Lower leg skin (tissue), 4 donors: ENCODE measurements around the gene SORL1. TPM values are rescaled to one million over a fixed set of nuclear protein-coding genes. Genes with fewer than 3 reads are reported as not detected.

Experiments used
- DNase-seq, 2 donors: peaks; one replicate each; pipeline ENCODE4 v3.0.0-alpha.2; 2019; ENCODE audit warnings: low spot score in 2 of 2
- H3K4me3 ChIP-seq: fragments of 200-600 bp; sonication (generic); 2 replicates; pipeline ENCODE4 v1.5.1; 2017; ENCODE audit warnings: mild to moderate bottlenecking, low read depth; ENCODE audit not compliant: poor library complexity, severe bottlenecking
- POLR2A ChIP-seq, 2 donors: fragments of 450-650 bp; IDR thresholded peaks; one replicate each; pipeline ENCODE4 v1.6.1; 2016 to 2017; ENCODE audit warnings: antibody characterized with exemption in 2 of 2, mild to moderate bottlenecking in 1 of 2, moderate library complexity in 1 of 2
- WGBS, 2 donors: methylation state at CpG; one replicate each; pipeline ENCODE4 v1.1.5; 2018; 5-methylcytosine and 5-hydroxymethylcytosine counted together
- intact Hi-C: fragments of 100-400 bp; cut with DNase I; formaldehyde crosslinking; loops from one replicate; pipeline ENCODE4 v1.15.0; 2023; ENCODE audit warnings: low total_unique reads
- total RNA-seq, 4 donors: library from RNA; depleted of rRNA; stranded (reverse); fragments of >200 nt; gene quantifications; one replicate each; pipeline ENCODE4 v1.1.0, GENCODE V29; 2016
- TF ChIP-seq, protein P1 (sequence below), 3 donors: fragments of 450-650 bp; IDR thresholded peaks; one replicate each; pipeline ENCODE4 v1.5.1; 2016; ENCODE audit warnings: antibody characterized with exemption in 3 of 3, mild to moderate bottlenecking in 3 of 3, moderate library complexity in 2 of 3

SORL1 gene
- total RNA-seq, 4 donors from 2014 or later = 12.5 to 21.8 (median 14.7) TPM

DNA sequence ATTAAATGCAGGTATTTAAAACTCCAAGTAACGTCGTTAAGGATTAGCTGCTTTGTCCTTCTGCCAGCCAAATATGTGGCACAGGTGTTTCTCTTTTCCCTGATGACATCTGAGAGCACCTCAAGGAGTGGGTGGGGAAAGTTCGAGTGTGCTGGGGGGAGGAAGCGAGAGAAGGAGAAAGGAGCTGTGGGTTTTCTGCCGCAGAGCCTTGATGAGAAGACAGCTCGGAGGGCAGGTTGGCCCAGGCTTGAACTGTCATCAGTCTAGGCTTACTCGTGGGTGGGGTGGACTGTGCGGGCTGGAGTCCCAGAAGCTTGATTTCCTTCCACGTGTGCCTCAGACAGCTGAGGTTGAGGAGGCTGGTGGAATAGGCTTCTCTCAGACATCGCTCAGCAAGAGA lies 15.9 kb downstream of the SORL1 start:
- H3K4me3 ChIP-seq = no peak overlapping the region
- 19 to 27% methylated on average over 10 of the region's 10 CpGs for WGBS, 2 donors
- no peak for DNase-seq
- TF ChIP-seq, protein P1, sequence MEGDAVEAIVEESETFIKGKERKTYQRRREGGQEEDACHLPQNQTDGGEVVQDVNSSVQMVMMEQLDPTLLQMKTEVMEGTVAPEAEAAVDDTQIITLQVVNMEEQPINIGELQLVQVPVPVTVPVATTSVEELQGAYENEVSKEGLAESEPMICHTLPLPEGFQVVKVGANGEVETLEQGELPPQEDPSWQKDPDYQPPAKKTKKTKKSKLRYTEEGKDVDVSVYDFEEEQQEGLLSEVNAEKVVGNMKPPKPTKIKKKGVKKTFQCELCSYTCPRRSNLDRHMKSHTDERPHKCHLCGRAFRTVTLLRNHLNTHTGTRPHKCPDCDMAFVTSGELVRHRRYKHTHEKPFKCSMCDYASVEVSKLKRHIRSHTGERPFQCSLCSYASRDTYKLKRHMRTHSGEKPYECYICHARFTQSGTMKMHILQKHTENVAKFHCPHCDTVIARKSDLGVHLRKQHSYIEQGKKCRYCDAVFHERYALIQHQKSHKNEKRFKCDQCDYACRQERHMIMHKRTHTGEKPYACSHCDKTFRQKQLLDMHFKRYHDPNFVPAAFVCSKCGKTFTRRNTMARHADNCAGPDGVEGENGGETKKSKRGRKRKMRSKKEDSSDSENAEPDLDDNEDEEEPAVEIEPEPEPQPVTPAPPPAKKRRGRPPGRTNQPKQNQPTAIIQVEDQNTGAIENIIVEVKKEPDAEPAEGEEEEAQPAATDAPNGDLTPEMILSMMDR (IDR thresholded peaks at IDR 0.05) = no peak
- TF ChIP-seq POLR2A (IDR thresholded peaks at IDR 0.05) = no peak
- intact Hi-C loops = no loop called here

DNA sequence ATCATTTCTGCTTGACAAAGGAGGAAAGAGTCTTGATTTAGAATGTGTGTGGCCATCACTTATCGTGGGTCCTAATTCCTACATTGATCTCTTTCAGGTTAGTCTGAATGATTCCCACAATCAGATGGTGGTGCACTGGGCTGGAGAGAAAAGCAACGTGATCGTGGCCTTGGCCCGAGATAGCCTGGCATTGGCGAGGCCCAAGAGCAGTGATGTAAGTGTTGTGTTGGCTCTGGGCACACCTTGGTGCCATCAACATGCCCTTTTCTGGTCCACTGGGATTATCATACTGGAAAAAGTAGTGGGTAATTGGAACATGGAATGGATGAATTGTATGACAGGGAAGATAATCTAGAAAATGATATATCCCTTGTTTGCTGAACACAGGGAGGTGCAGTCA lies 17.8 kb downstream of the SORL1 start:
- H3K4me3 ChIP-seq = no peak overlapping the region
- no peak for DNase-seq
- intact Hi-C loops = no loop called here
- 94 to 98% methylated on average over 5 of the region's 5 CpGs for WGBS, 2 donors
- TF ChIP-seq POLR2A (IDR thresholded peaks at IDR 0.05) = no peak
- TF ChIP-seq, protein P1 (IDR thresholded peaks at IDR 0.05) = no peak

DNA sequence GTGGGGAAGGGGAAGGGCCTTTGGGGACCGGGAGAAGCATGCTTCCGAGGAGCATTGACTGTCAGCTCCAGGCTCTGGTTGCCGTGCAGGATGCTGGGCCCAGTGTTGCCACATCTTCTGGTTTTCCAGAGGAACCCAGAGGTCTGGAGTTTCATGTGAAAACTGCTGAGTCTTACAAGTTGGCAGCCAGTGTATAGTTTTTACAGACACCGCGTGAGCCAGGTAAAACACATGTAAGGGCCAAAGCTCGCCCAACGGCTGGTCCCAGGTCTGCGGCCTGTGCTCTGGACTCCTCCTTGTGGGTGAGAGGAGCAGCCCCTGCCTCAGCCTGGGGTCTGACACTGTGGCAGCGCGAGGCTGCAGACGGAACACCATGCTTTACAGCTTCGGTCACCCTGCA lies 19.1 kb downstream of the SORL1 start:
- H3K4me3 ChIP-seq = no peak overlapping the region
- no peak for DNase-seq
- TF ChIP-seq, protein P1 (IDR thresholded peaks at IDR 0.05) = no peak
- TF ChIP-seq POLR2A (IDR thresholded peaks at IDR 0.05) = no peak
- WGBS, 2 donors = 88 to 96% methylated on average over 12 of the region's 12 CpGs
- intact Hi-C loops = no loop called here

DNA sequence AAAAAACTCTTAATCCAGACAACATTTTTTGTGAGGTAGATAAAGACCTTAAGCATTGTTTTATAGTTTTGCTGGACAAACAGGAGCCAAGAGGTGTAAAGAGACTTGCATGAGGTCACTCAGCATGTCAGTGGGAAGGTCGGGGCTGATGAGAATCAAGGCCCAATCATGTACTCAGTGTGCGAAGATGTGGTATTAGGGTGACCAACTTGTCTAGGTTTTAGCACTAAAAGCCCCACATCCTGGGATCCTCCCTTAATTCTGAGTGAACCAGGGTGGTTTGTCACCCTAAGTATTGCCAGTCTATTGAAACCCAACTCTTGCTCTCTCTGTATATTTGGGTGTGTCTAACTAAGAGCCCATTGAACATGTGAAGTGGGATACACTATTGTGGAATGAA lies 20.2 kb downstream of the SORL1 start:
- WGBS, 2 donors = 90 to 93% methylated on average over 2 of the region's 2 CpGs
- intact Hi-C loops = no loop called here
- no peak for DNase-seq
- no peak overlapping the region for H3K4me3 ChIP-seq
- TF ChIP-seq, protein P1 (IDR thresholded peaks at IDR 0.05) = no peak
- TF ChIP-seq POLR2A (IDR thresholded peaks at IDR 0.05) = no peak

DNA sequence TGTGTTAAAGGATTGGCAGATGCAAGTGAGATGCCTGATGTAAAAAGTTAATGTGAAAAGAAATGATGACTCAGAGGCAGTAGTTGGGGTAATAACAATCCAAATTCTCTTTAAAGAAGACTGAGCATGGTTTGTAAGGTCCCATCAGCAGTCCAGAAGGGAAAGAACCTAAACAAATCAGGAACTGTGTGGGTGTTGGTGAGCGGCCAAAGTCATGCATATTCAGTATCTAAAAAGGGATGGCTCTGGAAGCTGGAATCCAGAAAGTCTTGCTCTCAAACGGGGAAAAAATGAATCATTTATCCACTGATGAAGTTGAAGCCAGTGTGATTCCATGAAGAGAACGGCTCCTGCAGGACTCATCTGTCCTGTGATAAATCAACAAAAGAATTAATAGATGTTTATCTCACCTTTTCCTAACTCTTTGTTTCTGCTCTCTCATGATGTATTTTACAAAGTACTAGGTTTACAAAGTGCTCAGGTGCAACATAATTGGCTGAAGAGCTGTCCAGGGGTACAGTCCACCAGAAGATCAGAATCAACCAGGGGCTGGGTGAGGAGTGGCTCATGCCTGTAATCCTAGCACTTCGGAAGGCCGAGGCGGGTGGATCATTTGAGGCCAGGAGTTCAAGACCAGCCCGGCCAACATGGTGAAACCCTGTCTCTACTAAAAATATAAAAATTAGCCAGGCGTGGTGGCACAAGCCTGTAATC lies 21.1 kb downstream of the SORL1 start:
- DNase-seq = no peak
- intact Hi-C loops = no loop called here
- 61 to 66% methylated on average over 8 of the region's 8 CpGs for WGBS, 2 donors
- no peak overlapping the region for H3K4me3 ChIP-seq
- TF ChIP-seq, protein P1 (IDR thresholded peaks at IDR 0.05) = no peak
- TF ChIP-seq POLR2A (IDR thresholded peaks at IDR 0.05) = no peak

DNA sequence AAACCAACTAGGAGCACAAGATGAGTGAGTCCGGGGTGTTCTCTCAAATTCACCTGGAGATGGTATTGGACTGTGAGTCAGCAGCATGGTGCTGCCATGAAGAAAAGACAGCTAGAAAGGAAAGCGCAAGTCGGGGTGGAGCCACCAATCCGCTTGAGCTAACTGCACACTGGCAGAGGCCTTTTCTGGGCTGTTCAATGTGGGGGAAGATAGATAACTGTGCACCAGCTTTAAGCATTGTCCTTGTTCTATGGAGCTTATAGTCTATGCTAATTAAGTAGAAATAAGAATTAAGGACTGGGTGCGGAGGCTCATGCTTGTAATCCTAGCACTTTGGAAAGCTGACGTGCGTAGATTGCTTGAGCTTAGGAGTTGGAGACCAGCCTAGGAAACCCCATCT lies 22.6 kb downstream of the SORL1 start:
- WGBS, 2 donors = 94 to 97% methylated on average over 7 of the region's 7 CpGs
- H3K4me3 ChIP-seq = no peak overlapping the region
- TF ChIP-seq, protein P1 (IDR thresholded peaks at IDR 0.05) = no peak
- TF ChIP-seq POLR2A (IDR thresholded peaks at IDR 0.05) = no peak
- intact Hi-C loops = no loop called here
- DNase-seq = no peak
